Neural progenitor cell (in vitro differentiated cells): ENCODE data around the gene POLE4.

Experiments
- EZH2phosphoT487 ChIP-seq: fragments of 200-600 bp; sonication (generic); IDR thresholded peaks from 2 replicates; pipeline ENCODE4 v1.6.1; 2017; ENCODE audit warnings: antibody characterized with exemption
- TF ChIP-seq, protein P1 (sequence below): fragments of 200-600 bp; sonication (generic); IDR thresholded peaks from 2 replicates; pipeline ENCODE4 v1.5.1; 2017; ENCODE audit warnings: antibody characterized with exemption, mild to moderate bottlenecking

DNA sequence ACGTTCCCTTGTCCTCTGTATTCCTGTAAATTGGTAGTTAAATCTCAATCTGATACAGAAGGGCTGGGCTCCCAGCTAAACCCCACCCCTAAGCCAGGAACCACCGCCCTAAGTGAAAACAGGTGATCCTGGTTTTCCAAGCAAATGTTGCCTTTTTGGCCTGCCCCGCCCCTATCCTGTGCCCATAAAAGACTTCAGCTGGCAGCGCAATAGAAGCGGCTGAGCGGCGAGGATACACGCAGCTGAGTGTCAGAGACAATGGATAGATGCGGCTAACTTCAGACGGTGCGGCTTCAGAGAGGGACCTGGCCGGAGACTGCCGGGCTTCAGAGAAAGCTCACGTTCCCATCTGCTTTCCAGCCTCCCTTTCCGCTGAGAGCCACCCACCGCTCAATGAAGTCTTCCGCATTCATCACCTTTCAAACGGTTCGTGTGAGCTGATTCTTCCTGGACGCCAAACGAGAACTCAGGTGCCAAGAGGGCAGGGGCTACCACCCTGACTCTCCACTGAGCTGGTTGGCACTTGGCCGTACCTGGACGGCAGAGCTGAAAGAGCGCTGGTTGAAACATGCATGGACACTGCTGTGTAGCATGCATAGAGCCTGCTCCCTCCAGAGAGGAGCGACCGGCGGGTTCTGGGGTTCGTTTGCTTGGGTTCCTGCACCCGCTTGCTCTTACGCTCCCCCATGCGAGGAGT lies 49.5 kb upstream of the POLE4 start:
- TF ChIP-seq, protein P1, sequence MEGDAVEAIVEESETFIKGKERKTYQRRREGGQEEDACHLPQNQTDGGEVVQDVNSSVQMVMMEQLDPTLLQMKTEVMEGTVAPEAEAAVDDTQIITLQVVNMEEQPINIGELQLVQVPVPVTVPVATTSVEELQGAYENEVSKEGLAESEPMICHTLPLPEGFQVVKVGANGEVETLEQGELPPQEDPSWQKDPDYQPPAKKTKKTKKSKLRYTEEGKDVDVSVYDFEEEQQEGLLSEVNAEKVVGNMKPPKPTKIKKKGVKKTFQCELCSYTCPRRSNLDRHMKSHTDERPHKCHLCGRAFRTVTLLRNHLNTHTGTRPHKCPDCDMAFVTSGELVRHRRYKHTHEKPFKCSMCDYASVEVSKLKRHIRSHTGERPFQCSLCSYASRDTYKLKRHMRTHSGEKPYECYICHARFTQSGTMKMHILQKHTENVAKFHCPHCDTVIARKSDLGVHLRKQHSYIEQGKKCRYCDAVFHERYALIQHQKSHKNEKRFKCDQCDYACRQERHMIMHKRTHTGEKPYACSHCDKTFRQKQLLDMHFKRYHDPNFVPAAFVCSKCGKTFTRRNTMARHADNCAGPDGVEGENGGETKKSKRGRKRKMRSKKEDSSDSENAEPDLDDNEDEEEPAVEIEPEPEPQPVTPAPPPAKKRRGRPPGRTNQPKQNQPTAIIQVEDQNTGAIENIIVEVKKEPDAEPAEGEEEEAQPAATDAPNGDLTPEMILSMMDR, result no peak
- no peak for TF ChIP-seq EZH2phosphoT487
